Keratinocyte (primary cell): ENCODE measurements around the gene SLC19A3. TPM values are rescaled to one million over a fixed set of nuclear protein-coding genes. Genes with fewer than 3 reads are reported as not detected.
A peak's percentile ranks its signal among the peaks of the same experiment; 100 is the strongest.

Source experiments
- DNase-seq: peaks from one replicate; pipeline ENCODE4 v3.0.0-alpha.2; 2011; ENCODE audit warnings: low read depth, missing footprints, low spot score
- FAIRE-seq: peaks from 2 replicates; lab custom pipeline; 2011; peaks lifted over from hg19 to GRCh38; lab: Jason Lieb, UNC
- H2AFZ ChIP-seq: 2 replicates; pipeline ENCODE4 v1.6.0; 2012; ENCODE audit warnings: low read length, control low read depth, inconsistent platforms; ENCODE audit not compliant: control insufficient read depth
- H3K27ac ChIP-seq: 2 replicates; pipeline ENCODE4 v1.5.1; 2011; ENCODE audit warnings: low read length; ENCODE audit not compliant: control insufficient read depth, insufficient read depth
- H3K27me3 ChIP-seq: 3 replicates; pipeline ENCODE4 v1.6.0; 2011; ENCODE audit warnings: low read length; ENCODE audit not compliant: control insufficient read depth, insufficient read depth; ENCODE audit errors: extremely low read depth
- H3K36me3 ChIP-seq, 2 experiments: 2 replicates in 1 of 2; 3 replicates in 1 of 2; pipeline ENCODE4 v1.5.1; 2011; ENCODE audit warnings: low read length in 2 of 2, mild to moderate bottlenecking in 1 of 2; ENCODE audit not compliant: control insufficient read depth in 2 of 2, insufficient read depth in 2 of 2; ENCODE audit errors: extremely low read depth in 1 of 2
- H3K4me1 ChIP-seq: 3 replicates; pipeline ENCODE4 v1.5.1; 2011; ENCODE audit warnings: low read length; ENCODE audit not compliant: control insufficient read depth, insufficient read depth; ENCODE audit errors: extremely low read depth
- H3K4me2 ChIP-seq: 3 replicates; pipeline ENCODE4 v1.6.0; 2011; ENCODE audit warnings: low read depth, low read length; ENCODE audit not compliant: control insufficient read depth, insufficient read depth; ENCODE audit errors: extremely low read depth
- H3K4me3 ChIP-seq, 3 experiments: fragments of 200-600 bp in 1 of 3; sonication (generic) in 1 of 3; 2 replicates in 2 of 3; 3 replicates in 1 of 3; pipeline ENCODE4 v1.5.1; 2011 to 2016; ENCODE audit warnings: low read length in 3 of 3, mild to moderate bottlenecking in 3 of 3, control low read depth in 2 of 3, inconsistent platforms in 1 of 3, low read depth in 1 of 3, mixed read lengths in 1 of 3, mixed run types in 1 of 3, moderate library complexity in 1 of 3; ENCODE audit not compliant: control insufficient read depth in 2 of 3, insufficient read depth in 2 of 3; ENCODE audit errors: extremely low read depth in 1 of 3
- H3K79me2 ChIP-seq: 2 replicates; pipeline ENCODE4 v1.6.0; 2012; ENCODE audit warnings: low read length; ENCODE audit not compliant: control insufficient read depth, insufficient read depth
- H3K9ac ChIP-seq: 3 replicates; pipeline ENCODE4 v1.6.0; 2011; ENCODE audit warnings: low read length; ENCODE audit not compliant: control insufficient read depth, insufficient read depth; ENCODE audit errors: extremely low read depth
- H3K9me1 ChIP-seq: 3 replicates; pipeline ENCODE4 v1.6.0; 2011; ENCODE audit warnings: low read length; ENCODE audit not compliant: control insufficient read depth, insufficient read depth; ENCODE audit errors: extremely low read depth
- H3K9me3 ChIP-seq: 2 replicates; pipeline ENCODE4 v1.5.1; 2012; ENCODE audit warnings: low read depth, low read length; ENCODE audit not compliant: control insufficient read depth
- H4K20me1 ChIP-seq: 3 replicates; pipeline ENCODE4 v1.6.0; 2011; ENCODE audit warnings: low read length; ENCODE audit not compliant: control insufficient read depth, insufficient read depth; ENCODE audit errors: extremely low read depth
- CTCF ChIP-seq, 3 experiments: IDR thresholded peaks in 1 of 3; conservative IDR thresholded peaks in 1 of 3; optimal IDR thresholded peaks in 1 of 3; 2 replicates in 2 of 3; 3 replicates in 1 of 3; pipeline versions ENCODE3 to v1.5.1; 2011; ENCODE audit warnings: low read length in 3 of 3, mild to moderate bottlenecking in 3 of 3, moderate library complexity in 2 of 3, control low read depth in 1 of 3, inconsistent platforms in 1 of 3; ENCODE audit not compliant: insufficient read depth in 2 of 3; ENCODE audit errors: extremely low read depth in 1 of 3
- EZH2 ChIP-seq: IDR thresholded peaks from one replicate; pipeline ENCODE4 v1.6.1; 2012; ENCODE audit warnings: inconsistent platforms, mild to moderate bottlenecking, low read length, moderate library complexity
- dilution Hi-C: fragments of 300-500 bp; cut with MboI; formaldehyde crosslinking; loops from one replicate; pipeline ENCODE4 v1.7.0; 2020; ENCODE audit warnings: low sequenced_read_pairs; ENCODE audit not compliant: extremely low pct_ligation_motif_present
- polyA plus RNA-seq, 5 experiments: library from polyadenylated mRNA; depleted of rRNA in 3 of 5; stranded (reverse) in 3 of 5; stranded (forward) in 1 of 5; unstranded in 1 of 5; fragments of >200 nt; gene quantifications; 1 replicate in 1 of 5; 2 replicates in 3 of 5; 3 replicates in 1 of 5; pipeline versions ENCODE4 v1.2.1 to v1.2.3, GENCODE V29; 2011 to 2012; ENCODE audit warnings: missing spikeins in 2 of 5, low read depth in 1 of 5, low replicate concordance in 1 of 5

The SLC19A3 gene
- polyA plus RNA-seq, 1 donor (not counting 4 experiments of a cell fraction or from before 2014, with no cell fraction given): 0.58 TPM

- Histone ChIP-seq H3K9me1 (no peaks in the 10 kb centered on the region), H4K20me1 (no peaks in the 10 kb centered on the region), H3K4me3 (no peak overlapping the region), H3K9me3 (no peaks in the 10 kb centered on the region), H3K27me3 (no peaks in the 10 kb centered on the region), H3K4me1 (peaks cover 19% of the 10 kb centered on the region), H3K27ac (no peak overlapping the region), H3K4me2 (peak overlapping the region; percentile 33), H2AFZ (no peak overlapping the region), H3K36me3 (no peaks in the 10 kb centered on the region), H3K79me2 (no peaks in the 10 kb centered on the region), H3K9ac (no peak overlapping the region)
- dilution Hi-C loops: no loop called here
- TF ChIP-seq EZH2 (no peak), CTCF (optimal IDR thresholded peaks at IDR 0.05 in 1 of 3, IDR thresholded peaks at IDR 0.05 in 1 of 3, conservative IDR thresholded peaks at IDR 0.05 in 1 of 3; ENCODE audit: extremely low read depth in 1 of 3, insufficient read depth in 2 of 3, low read length in 3 of 3) (no peak)
- peak; percentile 48 for DNase-seq
- peak; percentile 94 for FAIRE-seq
These were observed 13.9 kb downstream of the SLC19A3 start for GRCh38 chr2:227703961-227704360.

- Histone ChIP-seq H3K79me2 (no peaks in the 10 kb centered on the region), H3K27me3 (no peaks in the 10 kb centered on the region), H3K9ac (no peak overlapping the region), H3K4me1 (peaks cover 19% of the 10 kb centered on the region), H4K20me1 (no peaks in the 10 kb centered on the region), H3K27ac (no peak overlapping the region), H3K4me2 (peak overlapping the region; percentile 33), H3K36me3 (no peaks in the 10 kb centered on the region), H3K9me1 (no peaks in the 10 kb centered on the region), H3K9me3 (no peaks in the 10 kb centered on the region), H2AFZ (no peak overlapping the region), H3K4me3 (peak overlapping the region in 1 of 3 experiments; percentile 10)
- FAIRE-seq: peak; percentile 93
- DNase-seq: peak; percentile 42
- TF ChIP-seq CTCF (optimal IDR thresholded peaks at IDR 0.05 in 1 of 3, IDR thresholded peaks at IDR 0.05 in 1 of 3, conservative IDR thresholded peaks at IDR 0.05 in 1 of 3; ENCODE audit: extremely low read depth in 1 of 3, insufficient read depth in 2 of 3, low read length in 3 of 3): no peak
- TF ChIP-seq EZH2: no peak
- dilution Hi-C loops: no loop called here
These were observed 14.5 kb downstream of the SLC19A3 start for GRCh38 chr2:227703280-227703732.
